GM12878 (cell line): Measurements from ENCODE around the gene RALGAPA2. TPM values are rescaled to one million over a fixed set of nuclear protein-coding genes. Genes with fewer than 3 reads are reported as not detected.

Experiments
- ATAC-seq: fragments of 200-7000 bp; cut with Tn5 transposase; 3 replicates; pipeline ENCODE4 v1.9.1; 2020; ENCODE audit warnings: mild to moderate bottlenecking, moderate library complexity
- BruUV-seq: library from RNA; stranded (reverse); fragments of 400-500 nt; replicated peaks from 2 replicates; lab custom pipeline; 2021; lab: Mats Ljungman, UMichigan
- CTCF ChIA-PET: fragments of 300-600 bp; sonication (Branson Sonifier 250); formaldehyde crosslinking; extraction: SDS; loops from one replicate; lab custom pipeline; 2021; ENCODE audit warnings: inconsistent platforms; lab: Yijun Ruan, JAX
- POLR2A ChIA-PET: fragments of 350-600 bp; formaldehyde crosslinking; extraction: SDS; loops from one replicate; lab custom pipeline; 2021; ENCODE audit warnings: inconsistent platforms; lab: Charles Lee
- RAD21 ChIA-PET: fragments of 300-600 bp; sonication (Branson Sonifier 250); formaldehyde crosslinking; loops from one replicate; lab custom pipeline; 2023; ENCODE audit warnings: antibody characterized with exemption; ENCODE audit not compliant: unreplicated experiment; lab: Charles Lee
- SMC1A ChIA-PET: fragments of 300-600 bp; sonication (Branson Sonifier 250); formaldehyde crosslinking; loops from one replicate; lab custom pipeline; 2023; ENCODE audit not compliant: unreplicated experiment, uncharacterized antibody; lab: Charles Lee
- DNase-seq: peaks from one replicate; pipeline ENCODE4 v3.0.0-alpha.2; 2011; ENCODE audit warnings: low read depth, low spot score
- FAIRE-seq: peaks from 3 replicates; lab custom pipeline; 2011; peaks lifted over from hg19 to GRCh38; lab: Jason Lieb, UNC
- H2AFZ ChIP-seq: 2 replicates; pipeline ENCODE4 v1.6.0; 2011; ENCODE audit warnings: low read depth, low read length, control low read depth; ENCODE audit not compliant: control insufficient read depth
- H3K27ac ChIP-seq: 2 replicates; pipeline ENCODE4 v1.5.1; 2011; ENCODE audit warnings: control low read depth; ENCODE audit not compliant: control insufficient read depth, insufficient read depth
- H3K27me3 ChIP-seq, 2 experiments: replicated peaks in 1 of 2; 2 replicates each; pipeline versions ENCODE4 v1.6.0 to v1.6.1; 2011; ENCODE audit warnings: low read length in 1 of 2; ENCODE audit not compliant: control insufficient read depth in 2 of 2, insufficient read depth in 2 of 2
- H3K36me3 ChIP-seq, 2 experiments: 2 replicates each; pipeline ENCODE4 v1.5.1; 2011; ENCODE audit warnings: low read length in 1 of 2; ENCODE audit not compliant: control insufficient read depth in 2 of 2, insufficient read depth in 2 of 2
- H3K4me1 ChIP-seq: 2 replicates; pipeline ENCODE4 v1.6.1; 2011; ENCODE audit warnings: mild to moderate bottlenecking, low read length, moderate library complexity, mixed read lengths; ENCODE audit not compliant: control insufficient read depth, insufficient read depth
- H3K4me2 ChIP-seq: 2 replicates; pipeline ENCODE4 v1.6.0; 2011; ENCODE audit warnings: control low read depth; ENCODE audit not compliant: control insufficient read depth, insufficient read depth
- H3K4me3 ChIP-seq: fragments of 200-600 bp; sonication (generic); 2 replicates; pipeline ENCODE4 v1.5.1; 2016
- H3K79me2 ChIP-seq: 2 replicates; pipeline ENCODE4 v1.6.0; 2011; ENCODE audit warnings: low read length; ENCODE audit not compliant: control insufficient read depth, insufficient read depth
- H3K9ac ChIP-seq: 2 replicates; pipeline ENCODE4 v1.8.0; 2011; ENCODE audit warnings: low read length, control low read depth, mixed read lengths; ENCODE audit not compliant: control insufficient read depth, insufficient read depth
- H3K9me3 ChIP-seq: replicated peaks from 3 replicates; pipeline ENCODE4 v1.5.1; 2011; ENCODE audit warnings: mild to moderate bottlenecking, low read length; ENCODE audit not compliant: control insufficient read depth, insufficient read depth
- H4K20me1 ChIP-seq: 2 replicates; pipeline ENCODE4 v1.6.0; 2011; ENCODE audit not compliant: control insufficient read depth, insufficient read depth
- ASH2L ChIP-seq: fragments of 300-600, 200-600 bp; sonication (generic); IDR thresholded peaks from 2 replicates; pipeline ENCODE4 v1.6.1; 2017; ENCODE audit warnings: low read depth, mild to moderate bottlenecking, borderline replicate concordance
- BHLHE40 ChIP-seq, 2 experiments: fragments of 450-650 bp in 1 of 2; IDR thresholded peaks; 2 replicates each; pipeline ENCODE4 v1.6.1; 2011 to 2017; ENCODE audit warnings: low read depth in 2 of 2, borderline replicate concordance in 1 of 2, improper control_type of control experiment in 1 of 2, low read length in 1 of 2, mild to moderate bottlenecking in 1 of 2
- CREB1 ChIP-seq: IDR thresholded peaks from 2 replicates; pipeline ENCODE4 v1.6.1; 2012; ENCODE audit warnings: low read depth, mild to moderate bottlenecking, inconsistent platforms
- ETV6 ChIP-seq, 2 experiments: fragments of 450-650 bp in 1 of 2; IDR thresholded peaks in 1 of 2; conservative IDR thresholded peaks in 1 of 2; 2 replicates each; pipeline ENCODE4 v1.6.1; 2014; ENCODE audit warnings: antibody characterized with exemption in 1 of 2, borderline replicate concordance in 1 of 2, low read depth in 1 of 2, mild to moderate bottlenecking in 1 of 2, moderate library complexity in 1 of 2
- IRF4 ChIP-seq: IDR thresholded peaks from 2 replicates; pipeline ENCODE4 v1.6.1; 2011; ENCODE audit warnings: low read depth, low read length
- KLF5 ChIP-seq: fragments of 450-650 bp; IDR thresholded peaks from 2 replicates; pipeline ENCODE4 v1.6.1; 2014; ENCODE audit warnings: mild to moderate bottlenecking; ENCODE audit not compliant: partially characterized antibody
- POLR2AphosphoS2 ChIP-seq: IDR thresholded peaks from 2 replicates; pipeline ENCODE4 v1.6.1; 2011; ENCODE audit warnings: low read depth, mild to moderate bottlenecking, low read length, improper control_type of control experiment, moderate library complexity
- WGBS: methylation state at CpG from one replicate; pipeline ENCODE4 v1.1.6; 2016; ENCODE audit warnings: low lambda C conversion rate; ENCODE audit not compliant: insufficient replicate concordance, insufficient coverage; ENCODE audit errors: missing lambda C conversion rate; 5-methylcytosine and 5-hydroxymethylcytosine counted together
- in situ Hi-C: fragments of 300-500 bp; cut with MboI; formaldehyde crosslinking; loops from 9 replicates; pipeline ENCODE4 v1.14.3; 2018; ENCODE audit warnings: mixed read lengths
- intact Hi-C: fragments of 100-400 bp; cut with micrococcal nuclease; formaldehyde crosslinking; loops from one replicate; pipeline ENCODE4 v1.14.2; 2022; ENCODE audit not compliant: unreplicated experiment
- polyA plus RNA-seq, 11 experiments: library from polyadenylated mRNA; depleted of rRNA in 4 of 11; unstranded in 6 of 11; stranded (reverse) in 5 of 11; fragments of >200 nt; fragmentation: Nextera tagmentation in 4 of 11; fragmentation: Illumina TruSeq in 1 of 11; extraction: Ambion mirVana in 4 of 11; extraction: Trizol in 1 of 11; gene quantifications; 1 replicate in 1 of 11; 2 replicates in 10 of 11; pipeline versions ENCODE4 v1.2.1 to v1.2.3, GENCODE V29; 2011 to 2016; ENCODE audit warnings: inconsistent platforms in 2 of 11, missing spikeins in 2 of 11, low read depth in 1 of 11
- small RNA-seq: library from RNA; depleted of rRNA; stranded (forward); fragments of <200 nt; gene quantifications from one replicate; pipeline ENCODE3, GENCODE V24; 2014
- total RNA-seq, 4 experiments: library from RNA; depleted of rRNA in 3 of 4; stranded (reverse); fragments of >200 nt in 3 of 4; fragmentation: Illumina TruSeq in 1 of 4; extraction: Trizol in 1 of 4; gene quantifications; 2 replicates each; pipeline versions ENCODE4 v1.2.1 to v1.2.3, GENCODE V29; 2013 to 2021
- TF ChIP-seq, protein P1 (sequence below): fragments of 450-650 bp; IDR thresholded peaks from 2 replicates; pipeline ENCODE4 v1.6.1; 2017; ENCODE audit warnings: mild to moderate bottlenecking

The RALGAPA2 gene
- total and polyA plus RNA-seq, 10 of the 15 experiments (the other 5 are each of a cell fraction or from before 2014, with no cell fraction given) = 2.9 to 29.4 (median 19.6) TPM

DNA sequence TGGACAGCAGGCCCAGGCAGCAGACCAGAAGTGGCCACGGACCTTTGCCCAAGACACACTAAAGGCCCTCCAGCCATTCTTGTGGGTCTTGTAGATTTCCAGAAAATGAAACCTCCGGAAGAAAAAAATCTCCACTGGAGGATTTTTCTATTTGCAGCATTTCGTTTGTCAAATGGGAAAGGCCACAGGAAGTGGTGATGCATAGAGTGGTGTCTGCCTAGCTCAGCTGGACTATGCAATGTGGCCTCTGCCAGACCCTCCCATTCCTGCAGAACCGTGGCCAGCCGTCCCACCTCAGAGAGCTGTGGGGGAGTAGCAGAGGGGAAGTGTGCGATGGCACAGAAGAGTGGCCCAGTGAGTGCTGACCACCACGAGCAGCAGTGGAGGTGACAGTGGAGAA lies 368.5 kb downstream of the RALGAPA2 start:
- Histone ChIP-seq H4K20me1 (no peaks in the 10 kb centered on the region), H2AFZ (no peak overlapping the region), H3K27me3 (no peaks in the 10 kb centered on the region; a peak in 1 of 4 replicates), H3K27ac (no peak overlapping the region), H3K9ac (no peak overlapping the region), H3K9me3 (no peaks in the 10 kb centered on the region), H3K79me2 (no peaks in the 10 kb centered on the region), H3K4me3 (no peak overlapping the region), H3K4me2 (no peak overlapping the region), H3K36me3 (no peaks in the 10 kb centered on the region), H3K4me1 (no peaks in the 10 kb centered on the region)
- ChIA-PET RAD21 (interaction anchor here (0.8 kb wide), 1 partner anchor 235 kb away, joined by 3 read pairs; no protein-coding TSS in a partner anchor), POLR2A (no interaction called here), SMC1A (no interaction called here), CTCF (no interaction called here)
- in situ Hi-C loops = no loop called here
- FAIRE-seq = no peak
- no peak for DNase-seq
- BruUV-seq = no TSS peak
- intact Hi-C loops = no loop called here
- WGBS = 31% methylated on average over 7 of the region's 7 CpGs
- TF ChIP-seq, protein P1, sequence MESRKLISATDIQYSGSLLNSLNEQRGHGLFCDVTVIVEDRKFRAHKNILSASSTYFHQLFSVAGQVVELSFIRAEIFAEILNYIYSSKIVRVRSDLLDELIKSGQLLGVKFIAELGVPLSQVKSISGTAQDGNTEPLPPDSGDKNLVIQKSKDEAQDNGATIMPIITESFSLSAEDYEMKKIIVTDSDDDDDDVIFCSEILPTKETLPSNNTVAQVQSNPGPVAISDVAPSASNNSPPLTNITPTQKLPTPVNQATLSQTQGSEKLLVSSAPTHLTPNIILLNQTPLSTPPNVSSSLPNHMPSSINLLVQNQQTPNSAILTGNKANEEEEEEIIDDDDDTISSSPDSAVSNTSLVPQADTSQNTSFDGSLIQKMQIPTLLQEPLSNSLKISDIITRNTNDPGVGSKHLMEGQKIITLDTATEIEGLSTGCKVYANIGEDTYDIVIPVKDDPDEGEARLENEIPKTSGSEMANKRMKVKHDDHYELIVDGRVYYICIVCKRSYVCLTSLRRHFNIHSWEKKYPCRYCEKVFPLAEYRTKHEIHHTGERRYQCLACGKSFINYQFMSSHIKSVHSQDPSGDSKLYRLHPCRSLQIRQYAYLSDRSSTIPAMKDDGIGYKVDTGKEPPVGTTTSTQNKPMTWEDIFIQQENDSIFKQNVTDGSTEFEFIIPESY = no peak
- no peak for TF ChIP-seq ASH2L
- no peak for TF ChIP-seq KLF5
- TF ChIP-seq CREB1 = no peak
- no peak for TF ChIP-seq POLR2AphosphoS2
- no peak for TF ChIP-seq IRF4
- TF ChIP-seq BHLHE40 (IDR thresholded peaks at IDR 0.05; ENCODE audit: borderline replicate concordance in 1 of 2, low read depth in 2 of 2, low read length in 1 of 2) = no peak
- TF ChIP-seq ETV6 (conservative IDR thresholded peaks at IDR 0.05 in 1 of 2, IDR thresholded peaks at IDR 0.05 in 1 of 2; ENCODE audit: borderline replicate concordance in 1 of 2, low read depth in 1 of 2) = no peak
- ATAC-seq = no peak

Small RNA genes lying within 50 kb of the gene (small RNA-seq; reads per million reads assigned to genes)
- gene EIF4E2P1 = not detected
- gene RN7SL607P = not detected
